GM18505 (cell line): ENCODE results near the gene C16orf96.
A peak's percentile ranks its signal among the peaks of the same experiment; 100 is the strongest.

Experiments
- ATAC-seq: cut with Tn5 transposase; IDR thresholded peaks from one replicate; pipeline ENCODE4 v1.9.1; 2021; ENCODE audit not compliant: unreplicated experiment
- POLR2A ChIP-seq: IDR thresholded peaks from 4 replicates; pipeline ENCODE4 v1.6.1; 2011; ENCODE audit warnings: borderline replicate concordance; ENCODE audit not compliant: insufficient read depth, insufficient read length; ENCODE audit errors: extremely low read depth

Gene C16orf96

DNA sequence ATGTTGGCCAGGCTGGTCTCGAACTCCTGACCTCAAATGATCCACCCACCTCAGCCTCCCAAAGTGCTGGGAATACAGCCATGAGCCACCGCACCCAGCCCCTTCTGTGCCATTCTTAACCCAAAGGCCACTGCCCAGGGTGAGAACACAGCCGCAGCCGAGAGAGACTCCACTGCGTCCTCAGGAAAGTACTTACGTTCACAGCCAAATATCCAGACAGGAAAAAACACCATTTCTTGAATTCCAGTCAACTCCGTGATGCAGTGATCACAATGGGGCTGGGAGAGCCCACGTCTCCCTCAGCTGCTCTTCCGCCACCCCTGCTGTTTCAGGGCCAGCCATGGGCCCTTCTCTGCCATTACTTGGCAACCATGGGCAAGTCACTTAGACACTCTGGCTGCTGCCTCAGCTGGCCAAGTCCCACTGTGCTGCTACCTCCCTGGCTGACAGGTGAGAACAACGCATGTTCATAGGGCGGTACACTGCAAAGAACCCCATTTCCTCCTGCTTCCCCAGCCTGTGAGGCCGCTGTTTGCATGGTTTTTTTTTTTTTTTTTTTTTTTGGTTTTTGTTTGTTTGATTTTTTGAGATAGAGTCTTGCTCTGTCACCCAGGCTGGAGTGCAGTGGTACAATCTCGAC, 21.9 kb upstream of the C16orf96 start:
- TF ChIP-seq POLR2A, result no peak
- no peak for ATAC-seq

DNA sequence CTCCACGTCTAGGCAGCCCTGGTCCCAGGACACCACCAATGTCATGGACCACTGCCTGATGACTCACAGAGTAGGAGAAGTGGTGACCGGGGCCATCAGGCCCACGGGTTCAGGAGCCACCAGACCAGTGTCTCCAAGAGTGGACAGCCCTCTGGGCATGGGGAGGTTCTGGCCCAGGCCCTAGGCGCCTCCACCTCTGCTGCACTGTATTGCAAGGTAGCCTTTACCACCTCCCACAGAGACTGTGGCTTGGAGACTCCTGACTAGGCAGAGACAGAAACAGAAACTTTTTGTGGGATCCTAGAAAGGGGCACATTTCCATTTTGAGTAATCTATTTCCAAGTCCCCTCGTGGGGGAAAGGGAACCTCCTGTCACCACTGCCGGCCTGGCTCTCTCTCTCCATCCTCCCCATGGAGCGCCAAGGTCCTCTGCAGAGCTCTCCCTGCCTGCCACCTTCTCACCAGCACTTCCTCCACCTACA, 20.5 kb upstream of the C16orf96 start:
- ATAC-seq, result no peak
- TF ChIP-seq POLR2A, result no peak

DNA sequence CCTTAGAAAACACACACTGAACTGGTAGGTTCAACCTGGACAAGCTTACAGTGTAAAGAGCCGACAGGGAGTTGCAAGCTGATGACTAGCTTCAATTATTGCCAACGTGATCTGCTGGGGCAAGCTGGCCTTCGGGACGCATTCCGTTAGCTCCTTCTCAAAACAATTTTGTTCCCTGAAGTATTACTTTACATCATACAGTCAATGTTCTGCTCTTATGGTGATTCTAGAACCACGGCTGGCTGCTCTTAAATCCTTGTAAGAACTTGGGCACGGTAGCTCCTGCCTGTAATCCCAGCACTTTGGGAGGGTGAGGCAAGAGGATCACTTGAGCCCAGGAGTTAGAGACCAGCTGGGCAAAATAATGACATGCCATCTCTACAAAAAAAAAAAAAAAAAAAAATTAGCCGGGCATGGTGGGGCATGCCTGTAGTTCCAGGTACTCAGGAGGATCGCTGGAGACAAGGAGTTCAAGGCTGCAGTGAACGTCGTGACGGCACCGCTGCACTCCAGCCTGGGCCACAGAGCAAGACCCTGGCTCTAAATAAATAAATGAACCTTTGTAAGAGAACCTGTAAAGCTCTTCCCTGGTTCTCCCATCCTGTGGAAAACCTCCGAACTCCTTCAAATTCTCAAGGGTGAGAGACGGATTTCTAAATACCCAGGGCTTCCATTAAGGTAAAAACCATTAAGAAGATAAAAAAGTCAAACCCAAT, 19.6 kb upstream of the C16orf96 start:
- no peak for ATAC-seq
- TF ChIP-seq POLR2A, result no peak

DNA sequence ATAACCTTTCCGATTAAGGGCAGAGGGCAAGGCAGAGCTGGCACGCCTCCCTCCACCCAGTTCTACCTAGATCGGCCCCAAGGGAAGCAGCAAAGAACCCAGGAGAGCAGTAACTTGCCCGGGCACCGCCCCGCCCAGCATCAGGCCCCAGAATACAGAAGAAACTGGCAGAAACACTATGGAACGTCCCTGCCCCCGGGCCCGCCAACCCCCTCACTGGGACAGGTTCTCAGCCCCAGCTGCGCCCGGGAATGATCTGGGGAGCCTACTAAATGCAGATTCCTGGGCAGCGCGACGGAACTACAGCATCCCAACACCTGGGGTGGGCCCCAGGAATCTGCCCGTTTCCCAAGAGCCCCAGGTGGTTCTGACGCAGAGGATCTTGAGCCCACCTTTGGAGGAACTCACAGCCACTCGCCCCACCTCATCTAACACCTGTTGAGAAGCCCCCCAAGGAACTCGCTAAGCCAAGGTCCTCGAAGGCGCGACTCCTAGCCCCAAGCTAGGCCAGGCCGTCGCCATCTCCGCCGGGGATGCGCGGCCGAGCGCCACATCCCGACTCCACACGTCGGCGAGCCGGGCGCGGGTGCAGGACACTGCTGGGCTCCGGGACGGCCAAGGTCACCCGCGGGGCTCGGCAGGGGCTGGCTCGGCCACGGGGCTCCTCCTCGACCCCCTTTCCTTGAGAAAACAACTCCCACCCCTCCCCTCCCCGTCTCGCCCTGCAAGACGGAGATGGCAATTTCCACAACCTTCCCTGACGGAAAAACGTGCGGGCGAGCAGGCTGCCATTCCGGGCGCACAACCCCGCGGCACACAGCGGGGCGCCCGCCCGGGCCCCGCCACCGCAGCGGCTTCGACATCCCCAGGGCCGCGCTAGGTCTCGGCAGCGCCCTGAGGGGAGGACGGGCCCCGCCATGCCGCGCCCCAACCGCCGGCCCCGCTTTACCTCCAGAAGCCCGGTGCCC, 18.5 kb upstream of the C16orf96 start:
- peak; percentile 13 for ATAC-seq
- no peak for TF ChIP-seq POLR2A

DNA sequence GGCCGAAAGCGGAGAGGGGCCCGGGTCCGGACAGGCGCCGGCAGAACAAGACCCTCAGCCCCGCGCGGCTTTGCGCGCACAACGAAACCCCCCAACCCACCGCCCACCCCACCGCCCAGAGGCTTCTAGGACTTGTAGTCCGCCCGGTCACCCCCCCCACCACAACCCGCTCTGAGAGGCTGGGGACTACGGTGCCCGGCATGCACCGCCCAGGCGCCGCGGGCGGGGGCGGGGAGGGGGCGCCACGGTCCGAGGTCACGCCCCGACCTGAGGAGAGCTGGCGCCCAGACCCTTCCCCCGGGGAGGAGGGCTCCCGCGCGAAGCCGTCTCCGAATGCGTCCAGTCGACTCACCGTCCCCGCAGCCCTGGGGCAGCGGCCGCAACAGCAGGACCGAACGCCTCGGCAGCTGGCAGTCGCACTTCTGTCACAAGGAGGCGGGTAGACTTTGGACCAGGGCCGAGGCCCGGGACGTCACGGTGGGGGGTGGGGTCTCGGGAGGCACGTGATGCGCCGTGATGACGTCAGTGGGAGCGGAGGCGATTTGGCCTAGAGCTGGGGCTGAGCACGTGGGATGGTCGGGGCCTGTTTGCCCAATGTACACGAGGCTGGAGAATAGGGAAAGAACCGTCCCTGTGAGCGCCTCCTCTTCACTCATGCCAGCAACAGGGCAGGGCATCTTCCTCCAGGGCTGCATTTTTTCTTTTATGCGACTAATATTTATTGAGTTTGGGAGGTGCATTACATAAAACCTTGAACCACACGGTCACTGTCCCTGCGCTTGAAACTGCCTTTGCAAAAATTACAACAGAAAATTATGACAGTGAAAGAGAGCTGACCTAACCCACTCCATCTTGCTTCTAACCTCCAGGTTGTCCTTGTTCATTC, 17.5 kb upstream of the C16orf96 start, which contains the start of gene CDIP1:
CDIP1 (minus strand) TSS at position 424 of the 886 bp plus-strand sequence. CDS start 24,643 bp downstream, outside the sequence.
- TF ChIP-seq POLR2A, result peak; percentile 81
- ATAC-seq, result peak; percentile 87

DNA sequence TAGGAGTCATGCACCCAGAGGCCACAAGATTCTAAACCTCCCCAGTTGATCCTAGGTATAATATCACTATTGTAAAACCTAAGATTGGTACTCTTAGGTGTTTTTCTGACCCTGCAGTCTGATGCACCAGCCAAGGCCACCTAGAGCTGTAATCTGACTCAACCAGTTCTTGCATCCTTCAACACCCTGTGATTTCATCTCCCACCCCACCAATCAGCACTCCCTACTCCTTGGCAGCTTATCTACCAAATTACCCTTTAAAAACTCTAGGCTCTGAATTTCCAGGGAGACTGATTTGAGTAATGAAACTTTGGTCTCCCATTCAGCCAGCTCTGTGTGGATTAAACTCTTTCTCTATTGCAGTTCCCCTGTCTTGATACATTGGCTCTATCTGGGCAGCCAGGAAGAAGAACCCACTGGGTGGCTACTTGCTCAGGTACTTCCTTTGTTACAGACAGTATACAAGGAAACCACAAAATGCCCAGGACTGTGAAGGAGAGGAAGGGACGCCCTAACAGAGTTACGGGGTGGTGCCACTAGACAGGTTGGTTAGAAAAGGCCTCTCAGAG, 16.3 kb upstream of the C16orf96 start:
- ATAC-seq, result no peak
- TF ChIP-seq POLR2A, result no peak

DNA sequence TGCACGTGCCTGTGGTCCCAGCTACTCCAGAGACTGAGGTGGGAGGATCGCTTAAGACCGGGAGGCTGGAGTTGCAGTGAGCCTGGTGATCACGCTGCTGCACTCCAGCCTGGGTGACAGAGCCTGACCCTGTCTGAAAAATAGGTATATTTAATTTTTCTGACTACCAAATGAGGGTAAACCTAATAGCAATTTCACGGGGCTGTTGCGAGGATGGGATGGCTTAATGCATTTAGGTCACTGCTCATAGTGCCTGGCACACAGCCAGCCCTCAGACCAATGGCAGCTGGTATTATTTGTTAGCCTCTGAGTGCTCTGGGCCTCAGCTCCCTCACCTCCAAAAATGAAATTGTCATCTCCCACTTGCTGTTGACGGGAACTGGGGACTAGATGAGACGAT, 11.7 kb upstream of the C16orf96 start:
- TF ChIP-seq POLR2A, result no peak
- ATAC-seq, result no peak

DNA sequence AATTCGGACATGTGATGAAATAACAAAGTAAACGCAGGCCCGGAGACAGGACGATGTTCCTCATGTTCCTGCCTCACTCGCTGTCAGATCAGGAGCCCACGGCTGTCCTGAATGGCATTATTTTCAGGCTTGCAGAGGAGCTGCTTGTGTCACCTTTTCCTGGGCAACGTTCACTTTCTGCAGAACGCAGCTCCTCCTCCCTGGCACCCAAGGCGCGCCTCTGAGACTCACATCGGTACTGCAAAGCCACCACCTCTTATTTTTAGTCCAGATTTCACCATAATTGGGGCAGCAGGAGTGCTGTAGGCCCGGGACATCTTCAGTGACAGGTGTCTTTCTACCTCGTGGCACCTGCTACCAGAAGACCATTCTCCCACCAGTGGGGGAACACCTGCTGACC, 8.0 kb upstream of the C16orf96 start:
- TF ChIP-seq POLR2A, result no peak

DNA sequence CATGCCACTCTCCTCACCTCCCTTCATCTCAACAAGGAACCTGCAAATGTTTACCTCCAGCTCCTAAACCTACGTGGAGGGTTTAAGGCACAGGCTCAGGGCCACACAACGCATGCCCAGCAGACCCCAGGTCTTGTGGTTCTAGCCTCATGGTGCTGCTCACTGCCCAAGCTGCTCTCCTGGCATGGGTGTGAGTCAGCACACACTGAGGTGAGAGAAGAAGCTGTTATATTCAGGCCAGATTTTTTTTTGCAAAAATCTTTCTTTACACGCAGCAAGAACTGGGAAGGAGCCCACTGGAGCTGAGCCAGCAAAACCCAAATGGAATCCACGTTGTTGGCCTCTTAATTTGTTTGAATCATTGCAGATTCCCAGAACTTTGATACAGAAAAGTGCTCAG, 5.5 kb upstream of the C16orf96 start:
- no peak for TF ChIP-seq POLR2A
- no peak for ATAC-seq

More for the DNA sequence above, 8.0 kb upstream of the C16orf96 start:
- no peak for ATAC-seq

DNA sequence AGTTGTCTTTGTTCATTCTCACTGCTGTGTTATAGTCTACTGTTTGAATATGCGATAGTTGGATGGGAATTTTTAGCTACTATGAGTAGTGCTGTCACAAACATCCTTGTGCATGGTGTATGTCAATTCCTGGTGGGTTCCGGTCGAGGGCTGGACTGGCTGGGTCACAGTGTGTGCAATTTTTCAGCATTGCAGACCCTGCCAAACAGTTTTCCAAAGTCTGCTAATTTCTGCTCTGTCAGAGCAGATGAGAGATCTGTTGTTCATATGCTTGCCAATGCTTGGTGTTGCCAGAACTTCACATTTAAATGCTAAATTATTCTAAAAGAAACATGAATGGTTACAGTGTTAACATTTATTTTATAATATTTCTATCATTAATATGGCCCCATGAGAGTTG, 3.6 kb upstream of the C16orf96 start:
- no peak for ATAC-seq
- TF ChIP-seq POLR2A, result no peak

DNA sequence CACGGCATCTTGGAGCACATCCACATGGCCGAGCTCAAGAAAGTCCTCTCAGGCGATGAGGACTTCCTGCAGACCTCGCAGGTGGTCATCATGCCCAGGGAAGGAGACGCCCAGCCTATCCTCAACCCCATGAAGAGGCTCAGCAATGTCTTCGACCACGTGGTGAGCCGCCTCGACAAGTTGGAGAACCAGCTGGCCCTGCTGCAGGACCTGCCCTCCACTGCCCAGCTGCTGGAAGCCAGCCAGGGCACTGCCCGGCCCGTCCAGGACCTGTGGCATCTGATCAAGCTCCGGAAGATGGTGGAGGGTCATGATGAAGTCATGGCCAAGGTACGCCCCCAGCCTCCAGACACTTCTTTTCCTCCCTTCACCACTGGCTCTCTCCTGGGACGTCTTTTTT, 440 bp downstream of the C16orf96 start:
- no peak for TF ChIP-seq POLR2A
- no peak for ATAC-seq

DNA sequence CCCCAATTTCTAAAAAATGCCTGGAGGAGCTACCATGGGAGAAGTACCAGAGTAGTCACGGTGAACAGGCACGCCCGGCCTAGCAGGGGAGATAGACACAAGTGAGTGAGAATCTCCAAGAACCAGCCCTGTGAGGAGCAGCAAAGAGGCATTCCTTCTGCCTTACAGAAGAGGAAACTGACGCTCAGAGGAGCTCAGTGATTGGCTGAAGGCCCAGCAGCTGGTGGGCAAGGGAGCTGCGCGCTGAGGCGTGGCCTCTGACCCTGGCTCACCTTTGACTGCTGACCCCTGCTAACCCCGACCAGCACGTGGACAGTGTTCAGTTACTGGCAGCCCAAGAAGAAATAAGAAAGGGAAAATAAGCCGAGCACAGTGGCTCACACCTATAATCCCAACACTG, 1.8 kb downstream of the C16orf96 start:
- no peak for ATAC-seq
- TF ChIP-seq POLR2A, result no peak
